ENCODE measurements around the gene TCEAL8. TPM values are rescaled to one million over a fixed set of nuclear protein-coding genes. Genes with fewer than 3 reads are reported as not detected.

The TCEAL8 gene
- total RNA-seq, 1 experiment from 2014 or later, result 37.3 TPM

GRCh38 chrX:103254171-103254824, 657 bp downstream of the TCEAL8 start:
- Histone ChIP-seq H3K4me3 (replicated peaks in 1 of 2; ENCODE audit: low read depth in 1 of 2, low read length in 2 of 2) (peak overlapping the region; percentile 78 to 82), H4K20me1 (ENCODE audit: insufficient read depth) (no peaks in the 10 kb centered on the region), H3K36me3 (ENCODE audit: control insufficient read depth in 1 of 2, insufficient read depth in 2 of 2, low read length in 2 of 2) (no peaks in the 10 kb centered on the region), H3K9me3 (ENCODE audit: control insufficient read depth in 1 of 2, insufficient read depth in 1 of 2, low read depth in 1 of 2, low read length in 2 of 2) (no peaks in the 10 kb centered on the region), H3K4me2 (ENCODE audit: low read length) (peak overlapping the region; percentile 80), H3K9me2 (ENCODE audit: insufficient read depth) (no peaks in the 10 kb centered on the region), H3K9ac (ENCODE audit: low read length) (peak overlapping the region; percentile 84), H3K27ac (ENCODE audit: low read depth, low read length) (peak overlapping the region; percentile 89), H3K27me3 (ENCODE audit: insufficient read depth, low read length) (no peaks in the 10 kb centered on the region), H3K79me2 (ENCODE audit: insufficient read depth, low read length) (peaks cover 19% of the 10 kb centered on the region), H3K4me1 (ENCODE audit: control insufficient read depth in 1 of 2, insufficient read depth in 2 of 2, low read length in 2 of 2) (peaks cover 3 to 15% of the 10 kb centered on the region in 2 experiments; a peak in 2 of 4 replicates), H2AFZ (ENCODE audit: low read depth, low read length, poor library complexity, severe bottlenecking) (no peak overlapping the region)
- TF ChIP-seq YY1 (IDR thresholded peaks at IDR 0.05; ENCODE audit: extremely low read depth, insufficient replicate concordance, low read depth, low read length) (peak; percentile 89), POLR2AphosphoS5 (IDR thresholded peaks at IDR 0.05; ENCODE audit: low read depth, low read length) (peak; percentile 49), EGR1 (IDR thresholded peaks at IDR 0.05; ENCODE audit: low read depth) (peak; percentile 64; the same call in 1 of the 2 replicates), TCF7L2 (IDR thresholded peaks at IDR 0.05; ENCODE audit: borderline replicate concordance, extremely low read depth, insufficient read depth, insufficient read length) (no peak), SRF (IDR thresholded peaks at IDR 0.05; ENCODE audit: low read depth) (peak; percentile 49; the same call in 1 of the 2 replicates)
- DNase-seq (ENCODE audit: low read depth, low spot score), result peak; percentile 48
- ChIA-PET RAD21 (ENCODE audit: low non-redundant PET in 1 of 2, low total read pairs in 2 of 2, uncharacterized antibody in 2 of 2, unreplicated experiment in 2 of 2) (no interaction called here), POLR2A (no interaction called here), CTCF (no interaction called here)
- ATAC-seq, result peak; percentile 80
- intact Hi-C loops (cut with micrococcal nuclease), result no loop called here
- BruUV-seq (replicated peaks), result no TSS peak

DNA sequence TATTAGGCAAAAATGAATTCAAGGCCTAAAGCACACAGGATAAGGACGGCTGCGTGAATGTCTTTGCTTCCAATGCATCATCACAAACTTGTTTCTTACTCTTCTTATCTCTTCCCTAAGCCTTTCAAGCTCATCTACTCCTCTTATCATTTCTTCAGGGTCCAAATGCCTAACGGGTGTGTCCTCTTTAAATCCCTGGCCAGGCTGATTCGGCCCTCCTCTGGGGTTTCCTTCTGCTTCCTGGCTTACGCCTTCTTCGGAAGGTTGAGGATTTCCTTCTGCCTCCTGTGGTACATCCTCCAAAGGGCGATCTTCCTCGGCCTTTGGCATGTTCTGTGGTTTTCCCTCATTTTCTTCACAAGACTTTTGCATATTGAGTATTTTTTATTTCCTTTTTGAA, 1.3 kb downstream of the TCEAL8 start:
- H3K27ac ChIP-seq (ENCODE audit: low read depth, low read length), result peak overlapping the region; percentile 89
- H2AFZ ChIP-seq (ENCODE audit: low read depth, low read length, poor library complexity, severe bottlenecking), result no peak overlapping the region
- H3K4me3 ChIP-seq (replicated peaks in 1 of 2; ENCODE audit: low read depth in 1 of 2, low read length in 2 of 2), result peak overlapping the region; percentile 78 to 82
- ATAC-seq (0 out of 2 replicates have a peak, but pooled peaks have one; percentile 33), DNase-seq (ENCODE audit: low read depth, low spot score) (no peak)
- ChIA-PET POLR2A (no interaction called here), RAD21 (ENCODE audit: low non-redundant PET in 1 of 2, low total read pairs in 2 of 2, uncharacterized antibody in 2 of 2, unreplicated experiment in 2 of 2) (no interaction called here), CTCF (no interaction called here)
- H3K9ac ChIP-seq (ENCODE audit: low read length), result peak overlapping the region; percentile 84
- H3K79me2 ChIP-seq (ENCODE audit: insufficient read depth, low read length), result peaks cover 19% of the 10 kb centered on the region
- no peaks in the 10 kb centered on the region for H3K9me2 ChIP-seq (ENCODE audit: insufficient read depth)
- no peaks in the 10 kb centered on the region for H3K27me3 ChIP-seq (ENCODE audit: insufficient read depth, low read length)
- H4K20me1 ChIP-seq (ENCODE audit: insufficient read depth), result no peaks in the 10 kb centered on the region
- peaks cover 3 to 15% of the 10 kb centered on the region in 2 experiments; a peak in 2 of 4 replicates for H3K4me1 ChIP-seq (ENCODE audit: control insufficient read depth in 1 of 2, insufficient read depth in 2 of 2, low read length in 2 of 2)
- no peaks in the 10 kb centered on the region for H3K36me3 ChIP-seq (ENCODE audit: control insufficient read depth in 1 of 2, insufficient read depth in 2 of 2, low read length in 2 of 2)
- intact Hi-C loops (cut with micrococcal nuclease), result no loop called here
- H3K9me3 ChIP-seq (ENCODE audit: control insufficient read depth in 1 of 2, insufficient read depth in 1 of 2, low read depth in 1 of 2, low read length in 2 of 2), result no peaks in the 10 kb centered on the region
- peak overlapping the region; percentile 80 for H3K4me2 ChIP-seq (ENCODE audit: low read length)
- TSS peak; percentile 67 for BruUV-seq (replicated peaks)
- TF ChIP-seq, protein P1, sequence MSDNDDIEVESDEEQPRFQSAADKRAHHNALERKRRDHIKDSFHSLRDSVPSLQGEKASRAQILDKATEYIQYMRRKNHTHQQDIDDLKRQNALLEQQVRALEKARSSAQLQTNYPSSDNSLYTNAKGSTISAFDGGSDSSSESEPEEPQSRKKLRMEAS (IDR thresholded peaks at IDR 0.05), result no peak
- TF ChIP-seq, protein P2, sequence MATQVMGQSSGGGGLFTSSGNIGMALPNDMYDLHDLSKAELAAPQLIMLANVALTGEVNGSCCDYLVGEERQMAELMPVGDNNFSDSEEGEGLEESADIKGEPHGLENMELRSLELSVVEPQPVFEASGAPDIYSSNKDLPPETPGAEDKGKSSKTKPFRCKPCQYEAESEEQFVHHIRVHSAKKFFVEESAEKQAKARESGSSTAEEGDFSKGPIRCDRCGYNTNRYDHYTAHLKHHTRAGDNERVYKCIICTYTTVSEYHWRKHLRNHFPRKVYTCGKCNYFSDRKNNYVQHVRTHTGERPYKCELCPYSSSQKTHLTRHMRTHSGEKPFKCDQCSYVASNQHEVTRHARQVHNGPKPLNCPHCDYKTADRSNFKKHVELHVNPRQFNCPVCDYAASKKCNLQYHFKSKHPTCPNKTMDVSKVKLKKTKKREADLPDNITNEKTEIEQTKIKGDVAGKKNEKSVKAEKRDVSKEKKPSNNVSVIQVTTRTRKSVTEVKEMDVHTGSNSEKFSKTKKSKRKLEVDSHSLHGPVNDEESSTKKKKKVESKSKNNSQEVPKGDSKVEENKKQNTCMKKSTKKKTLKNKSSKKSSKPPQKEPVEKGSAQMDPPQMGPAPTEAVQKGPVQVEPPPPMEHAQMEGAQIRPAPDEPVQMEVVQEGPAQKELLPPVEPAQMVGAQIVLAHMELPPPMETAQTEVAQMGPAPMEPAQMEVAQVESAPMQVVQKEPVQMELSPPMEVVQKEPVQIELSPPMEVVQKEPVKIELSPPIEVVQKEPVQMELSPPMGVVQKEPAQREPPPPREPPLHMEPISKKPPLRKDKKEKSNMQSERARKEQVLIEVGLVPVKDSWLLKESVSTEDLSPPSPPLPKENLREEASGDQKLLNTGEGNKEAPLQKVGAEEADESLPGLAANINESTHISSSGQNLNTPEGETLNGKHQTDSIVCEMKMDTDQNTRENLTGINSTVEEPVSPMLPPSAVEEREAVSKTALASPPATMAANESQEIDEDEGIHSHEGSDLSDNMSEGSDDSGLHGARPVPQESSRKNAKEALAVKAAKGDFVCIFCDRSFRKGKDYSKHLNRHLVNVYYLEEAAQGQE (IDR thresholded peaks at IDR 0.05; ENCODE audit: low read depth), result no peak
- no peak for TF ChIP-seq POLR2A (IDR thresholded peaks at IDR 0.05; ENCODE audit: borderline replicate concordance, extremely low read depth, insufficient read depth, insufficient read length)
- no peak for TF ChIP-seq ATF3 (IDR thresholded peaks at IDR 0.05)
- TF ChIP-seq JUND (IDR thresholded peaks at IDR 0.05), result no peak
- TF ChIP-seq YY1 (IDR thresholded peaks at IDR 0.05; ENCODE audit: extremely low read depth, insufficient replicate concordance, low read depth, low read length), result no peak
- no peak for TF ChIP-seq CEBPB (IDR thresholded peaks at IDR 0.05; ENCODE audit: low read depth)
- TF ChIP-seq, protein P3, sequence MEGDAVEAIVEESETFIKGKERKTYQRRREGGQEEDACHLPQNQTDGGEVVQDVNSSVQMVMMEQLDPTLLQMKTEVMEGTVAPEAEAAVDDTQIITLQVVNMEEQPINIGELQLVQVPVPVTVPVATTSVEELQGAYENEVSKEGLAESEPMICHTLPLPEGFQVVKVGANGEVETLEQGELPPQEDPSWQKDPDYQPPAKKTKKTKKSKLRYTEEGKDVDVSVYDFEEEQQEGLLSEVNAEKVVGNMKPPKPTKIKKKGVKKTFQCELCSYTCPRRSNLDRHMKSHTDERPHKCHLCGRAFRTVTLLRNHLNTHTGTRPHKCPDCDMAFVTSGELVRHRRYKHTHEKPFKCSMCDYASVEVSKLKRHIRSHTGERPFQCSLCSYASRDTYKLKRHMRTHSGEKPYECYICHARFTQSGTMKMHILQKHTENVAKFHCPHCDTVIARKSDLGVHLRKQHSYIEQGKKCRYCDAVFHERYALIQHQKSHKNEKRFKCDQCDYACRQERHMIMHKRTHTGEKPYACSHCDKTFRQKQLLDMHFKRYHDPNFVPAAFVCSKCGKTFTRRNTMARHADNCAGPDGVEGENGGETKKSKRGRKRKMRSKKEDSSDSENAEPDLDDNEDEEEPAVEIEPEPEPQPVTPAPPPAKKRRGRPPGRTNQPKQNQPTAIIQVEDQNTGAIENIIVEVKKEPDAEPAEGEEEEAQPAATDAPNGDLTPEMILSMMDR (IDR thresholded peaks at IDR 0.05 in 2 of 3, conservative IDR thresholded peaks at IDR 0.05 in 1 of 3; ENCODE audit: borderline replicate concordance in 1 of 3, insufficient read depth in 1 of 3, low read depth in 2 of 3, low read length in 2 of 3), result no peak
- no peak for TF ChIP-seq ZFX (IDR thresholded peaks at IDR 0.05)
- TF ChIP-seq POLR2AphosphoS5 (IDR thresholded peaks at IDR 0.05; ENCODE audit: low read depth, low read length), result no peak
- TF ChIP-seq ZNF274 (IDR thresholded peaks at IDR 0.05; ENCODE audit: low read depth, low read length), result no peak

Measured in HCT116 (cell line).